ENCODE results near the gene FILIP1L.

FILIP1L gene

DNA sequence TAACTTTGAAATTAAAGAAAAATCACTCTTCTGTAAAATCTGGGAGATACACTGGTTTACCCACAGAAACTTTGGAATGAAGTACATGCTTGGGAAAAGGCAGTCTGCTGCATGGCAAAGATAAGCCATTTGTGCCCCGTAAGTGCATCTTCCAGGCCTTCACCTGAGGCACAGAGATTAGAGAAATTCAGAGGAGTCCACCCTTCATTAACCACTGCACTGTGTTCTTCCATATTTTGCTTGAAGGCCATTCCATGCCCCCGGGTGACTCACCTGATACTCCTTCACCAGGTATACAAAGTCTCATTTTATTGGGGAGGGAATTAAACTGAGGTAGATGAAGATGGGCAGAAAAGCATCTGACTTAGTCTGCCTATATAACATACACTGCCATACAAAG lies 243.6 kb downstream of the FILIP1L start:
- Histone ChIP-seq H3K4me3 (ENCODE audit: insufficient read depth, low read length, poor library complexity, severe bottlenecking) (no peak overlapping the region), H2AFZ (ENCODE audit: low read depth, low read length, severe bottlenecking) (no peak overlapping the region), H3K9ac (ENCODE audit: low read length) (no peak overlapping the region), H3K27me3 (ENCODE audit: low read length) (no peaks in the 10 kb centered on the region), H3K27ac (ENCODE audit: low read depth, low read length) (no peak overlapping the region), H3K9me3 (ENCODE audit: insufficient read depth, low read length) (no peaks in the 10 kb centered on the region), H3K79me2 (ENCODE audit: insufficient read depth, low read length) (no peaks in the 10 kb centered on the region), H3K4me2 (ENCODE audit: low read depth, low read length, poor library complexity, severe bottlenecking) (no peak overlapping the region), H3K9me2 (replicated peaks; ENCODE audit: insufficient read depth, low read length) (no peaks in the 10 kb centered on the region), H4K20me1 (ENCODE audit: low read depth, low read length) (peaks cover 16% of the 10 kb centered on the region; the same call in 1 of the 2 replicates), H3K36me3 (ENCODE audit: low read length) (no peaks in the 10 kb centered on the region), H3F3A (ENCODE audit: insufficient read depth) (no peaks in the 10 kb centered on the region)
- TF ChIP-seq, protein P1, sequence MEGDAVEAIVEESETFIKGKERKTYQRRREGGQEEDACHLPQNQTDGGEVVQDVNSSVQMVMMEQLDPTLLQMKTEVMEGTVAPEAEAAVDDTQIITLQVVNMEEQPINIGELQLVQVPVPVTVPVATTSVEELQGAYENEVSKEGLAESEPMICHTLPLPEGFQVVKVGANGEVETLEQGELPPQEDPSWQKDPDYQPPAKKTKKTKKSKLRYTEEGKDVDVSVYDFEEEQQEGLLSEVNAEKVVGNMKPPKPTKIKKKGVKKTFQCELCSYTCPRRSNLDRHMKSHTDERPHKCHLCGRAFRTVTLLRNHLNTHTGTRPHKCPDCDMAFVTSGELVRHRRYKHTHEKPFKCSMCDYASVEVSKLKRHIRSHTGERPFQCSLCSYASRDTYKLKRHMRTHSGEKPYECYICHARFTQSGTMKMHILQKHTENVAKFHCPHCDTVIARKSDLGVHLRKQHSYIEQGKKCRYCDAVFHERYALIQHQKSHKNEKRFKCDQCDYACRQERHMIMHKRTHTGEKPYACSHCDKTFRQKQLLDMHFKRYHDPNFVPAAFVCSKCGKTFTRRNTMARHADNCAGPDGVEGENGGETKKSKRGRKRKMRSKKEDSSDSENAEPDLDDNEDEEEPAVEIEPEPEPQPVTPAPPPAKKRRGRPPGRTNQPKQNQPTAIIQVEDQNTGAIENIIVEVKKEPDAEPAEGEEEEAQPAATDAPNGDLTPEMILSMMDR (IDR thresholded peaks at IDR 0.05; ENCODE audit: insufficient read depth, low read length, poor library complexity, severe bottlenecking): no peak
- TF ChIP-seq EZH2phosphoT487 (conservative IDR thresholded peaks at IDR 0.05; ENCODE audit: low read length): no peak

DNA sequence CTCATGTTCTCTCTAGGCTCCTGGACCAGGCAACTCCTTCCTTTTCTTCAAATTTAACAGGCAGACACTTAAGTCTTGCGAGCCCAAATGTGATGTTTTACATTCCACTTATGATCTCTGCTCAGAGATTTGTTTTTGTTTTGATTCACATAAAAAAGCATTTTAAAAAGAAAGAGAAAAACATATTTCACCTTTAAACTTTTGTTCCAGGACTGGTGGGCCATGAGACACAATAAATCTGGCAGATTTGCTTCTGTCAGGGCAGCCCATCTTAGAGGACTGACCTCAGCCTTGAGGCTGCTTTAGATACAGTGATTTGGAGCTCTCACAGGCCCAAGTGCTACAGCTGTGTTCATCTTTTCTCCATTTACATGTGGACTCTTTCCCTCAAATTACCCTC lies 244.7 kb downstream of the FILIP1L start:
- no peak overlapping the region for H3K4me2 ChIP-seq (ENCODE audit: low read depth, low read length, poor library complexity, severe bottlenecking)
- no peak overlapping the region for H3K27ac ChIP-seq (ENCODE audit: low read depth, low read length)
- H3K9ac ChIP-seq (ENCODE audit: low read length): no peak overlapping the region
- H3F3A ChIP-seq (ENCODE audit: insufficient read depth): no peaks in the 10 kb centered on the region
- no peak overlapping the region for H2AFZ ChIP-seq (ENCODE audit: low read depth, low read length, severe bottlenecking)
- no peak for TF ChIP-seq EZH2phosphoT487 (conservative IDR thresholded peaks at IDR 0.05; ENCODE audit: low read length)
- TF ChIP-seq, protein P1 (IDR thresholded peaks at IDR 0.05; ENCODE audit: insufficient read depth, low read length, poor library complexity, severe bottlenecking): no peak
- H3K36me3 ChIP-seq (ENCODE audit: low read length): no peaks in the 10 kb centered on the region
- H3K79me2 ChIP-seq (ENCODE audit: insufficient read depth, low read length): no peaks in the 10 kb centered on the region
- H3K9me3 ChIP-seq (ENCODE audit: insufficient read depth, low read length): no peaks in the 10 kb centered on the region
- peaks cover 6% of the 10 kb centered on the region; the same call in 1 of the 2 replicates for H4K20me1 ChIP-seq (ENCODE audit: low read depth, low read length)
- H3K4me3 ChIP-seq (ENCODE audit: insufficient read depth, low read length, poor library complexity, severe bottlenecking): no peak overlapping the region
- H3K27me3 ChIP-seq (ENCODE audit: low read length): no peaks in the 10 kb centered on the region
- H3K9me2 ChIP-seq (replicated peaks; ENCODE audit: insufficient read depth, low read length): no peaks in the 10 kb centered on the region

DNA sequence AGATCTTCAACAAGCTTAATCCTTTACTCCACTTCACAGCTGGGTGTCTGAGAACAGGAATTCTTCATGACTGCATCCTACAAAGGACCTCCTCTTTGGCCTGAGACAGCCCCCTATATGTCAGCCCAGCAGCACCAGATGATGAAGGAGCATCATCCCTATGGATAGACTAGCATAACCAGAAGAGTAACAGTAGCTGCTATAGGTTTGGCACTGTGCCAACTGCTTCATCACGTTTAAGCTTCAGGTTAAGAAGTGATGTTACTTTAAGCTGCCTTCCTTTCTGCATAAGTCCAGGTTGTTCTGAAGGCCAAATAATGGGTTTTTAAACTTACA lies 246.0 kb downstream of the FILIP1L start:
- no peaks in the 10 kb centered on the region for H3K36me3 ChIP-seq (ENCODE audit: low read length)
- H3K4me2 ChIP-seq (ENCODE audit: low read depth, low read length, poor library complexity, severe bottlenecking): no peak overlapping the region
- no peaks in the 10 kb centered on the region for H3K79me2 ChIP-seq (ENCODE audit: insufficient read depth, low read length)
- no peaks in the 10 kb centered on the region for H4K20me1 ChIP-seq (ENCODE audit: low read depth, low read length)
- no peaks in the 10 kb centered on the region for H3K9me3 ChIP-seq (ENCODE audit: insufficient read depth, low read length)
- no peak overlapping the region for H3K9ac ChIP-seq (ENCODE audit: low read length)
- no peaks in the 10 kb centered on the region for H3K9me2 ChIP-seq (replicated peaks; ENCODE audit: insufficient read depth, low read length)
- no peak for TF ChIP-seq EZH2phosphoT487 (conservative IDR thresholded peaks at IDR 0.05; ENCODE audit: low read length)
- TF ChIP-seq, protein P1 (IDR thresholded peaks at IDR 0.05; ENCODE audit: insufficient read depth, low read length, poor library complexity, severe bottlenecking): no peak
- H3K27me3 ChIP-seq (ENCODE audit: low read length): no peaks in the 10 kb centered on the region
- H3F3A ChIP-seq (ENCODE audit: insufficient read depth): no peaks in the 10 kb centered on the region
- no peak overlapping the region for H3K4me3 ChIP-seq (ENCODE audit: insufficient read depth, low read length, poor library complexity, severe bottlenecking)
- no peak overlapping the region for H3K27ac ChIP-seq (ENCODE audit: low read depth, low read length)
- H2AFZ ChIP-seq (ENCODE audit: low read depth, low read length, severe bottlenecking): no peak overlapping the region
